NCI-H460 (cell line): Measurements from ENCODE around the gene HS6ST3. TPM values are rescaled to one million over a fixed set of nuclear protein-coding genes. Genes with fewer than 3 reads are reported as not detected.
"Not testable (repeated sequence)": the region's sequence is repeated elsewhere in the genome, so short reads cannot be mapped to it uniquely, and the experiment has no call there.

Experiments
- DNase-seq: peaks from one replicate; pipeline ENCODE4 v3.0.0-alpha.2; 2016; ENCODE audit warnings: low read depth; ENCODE audit errors: extremely low read depth
- total RNA-seq: library from RNA; depleted of rRNA; stranded (reverse); fragments of >200 nt; shearing (Covaris generic); gene quantifications from 2 replicates; pipeline ENCODE4 v1.2.3, GENCODE V29; 2014

HS6ST3 gene
- total RNA-seq, 1 experiment from 2014 or later = not detected

DNA sequence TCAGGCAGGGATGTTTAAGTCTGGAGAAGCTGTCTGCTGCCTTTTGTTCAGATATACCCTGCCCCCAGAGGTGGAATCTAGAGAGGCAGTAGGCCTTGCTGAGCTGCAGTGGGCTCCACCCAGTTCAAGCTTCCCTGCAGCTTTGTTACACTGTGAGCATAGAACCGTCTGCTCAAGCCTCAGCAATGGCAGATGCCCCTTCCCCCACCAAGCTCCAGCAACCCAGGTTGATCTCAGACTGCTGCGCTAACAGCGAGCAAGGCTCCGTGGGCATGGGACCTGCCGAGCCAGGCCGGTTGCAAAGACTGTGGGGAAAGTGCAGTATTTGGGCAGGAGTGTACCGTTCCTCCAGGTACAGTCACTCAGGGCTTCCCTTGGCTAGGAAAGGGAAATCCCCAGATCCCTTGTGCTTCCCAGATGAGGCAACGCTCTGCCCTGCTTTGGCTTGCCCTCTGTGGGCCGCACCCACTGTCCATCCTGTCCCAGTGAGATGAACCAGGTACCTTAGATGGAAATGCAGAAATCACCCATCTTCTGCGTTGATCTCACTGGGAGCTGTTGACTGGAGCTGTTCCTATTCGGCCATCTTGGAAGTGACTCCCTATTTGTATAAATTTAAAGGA, 434.6 kb downstream of the HS6ST3 start:
- DNase-seq = not testable (repeated sequence)

DNA sequence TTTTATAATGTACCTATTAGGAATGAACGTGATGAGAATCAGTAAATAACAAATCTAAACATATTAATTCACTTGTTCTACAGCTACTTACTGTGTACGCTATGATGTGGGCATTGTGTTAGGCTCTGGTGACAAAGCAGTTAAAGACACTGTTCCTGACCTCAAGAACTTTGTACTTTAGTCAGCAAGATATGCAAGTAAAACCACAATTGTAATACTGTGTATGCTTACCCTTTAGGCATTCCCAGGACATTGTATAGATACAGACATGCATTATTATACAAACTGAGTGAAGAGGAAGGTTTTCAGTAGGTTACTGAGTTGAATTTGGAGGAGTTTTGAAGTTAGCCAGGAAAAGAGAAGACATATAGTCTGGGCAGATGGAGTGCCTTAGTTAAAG, 435.8 kb downstream of the HS6ST3 start:
- no peak for DNase-seq

DNA sequence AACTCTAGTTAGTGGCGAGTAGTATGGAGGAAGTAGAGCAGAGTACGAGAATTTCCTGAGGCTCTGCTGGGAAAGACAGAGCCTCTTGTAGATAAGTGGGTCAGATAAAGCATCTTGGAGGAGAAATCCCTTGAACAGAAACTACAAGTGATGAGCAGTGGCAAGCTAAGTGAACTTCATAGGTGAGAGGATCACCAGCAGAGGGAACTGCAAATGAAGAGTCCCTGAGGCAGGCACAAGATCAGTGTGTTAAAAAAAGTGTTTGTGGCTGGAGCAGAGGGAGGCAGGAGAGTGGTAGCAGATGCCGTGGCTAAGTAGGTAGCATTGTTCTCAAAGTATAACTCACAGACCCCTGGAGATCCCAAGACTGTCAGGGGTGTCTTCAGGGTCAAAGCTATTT, 437.6 kb downstream of the HS6ST3 start:
- DNase-seq = no peak

DNA sequence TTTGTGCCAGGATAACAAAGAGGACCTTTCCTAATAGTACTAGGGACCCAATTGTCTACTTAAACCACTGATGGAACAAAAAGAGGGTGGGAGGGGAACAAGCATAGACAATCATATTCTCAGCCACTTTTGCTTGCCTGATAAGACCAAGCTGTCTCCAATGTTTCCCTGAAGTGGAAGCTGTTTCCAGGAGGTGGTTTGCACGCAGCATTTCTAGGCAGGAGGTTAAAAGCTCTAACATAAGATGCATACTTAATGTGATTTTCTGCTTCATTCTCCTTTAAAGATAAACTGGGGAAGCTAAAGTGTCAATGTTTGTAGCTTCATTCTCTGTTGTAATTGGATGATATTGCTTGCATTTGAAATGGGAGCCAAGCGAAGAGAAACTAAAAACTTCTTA, 442.9 kb downstream of the HS6ST3 start:
- no peak for DNase-seq

DNA sequence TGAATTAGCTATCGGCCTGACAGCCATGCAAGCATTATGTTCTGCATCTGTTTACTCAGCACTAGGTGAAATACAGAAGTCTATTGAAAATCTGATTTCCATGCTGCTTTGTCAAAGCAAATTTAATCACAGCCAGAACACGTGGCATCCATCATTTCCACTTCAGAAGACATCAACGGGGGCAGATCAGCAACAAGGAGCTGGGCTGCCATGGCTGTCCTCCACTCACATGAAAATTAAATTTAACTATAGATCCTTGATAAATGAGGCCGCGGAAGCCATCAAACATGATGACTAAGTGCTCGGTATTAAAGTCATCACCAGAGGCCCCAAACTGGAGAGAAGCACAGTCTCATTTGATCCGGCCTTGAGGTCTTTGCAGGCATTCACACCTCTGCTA, 443.5 kb downstream of the HS6ST3 start:
- no peak for DNase-seq

DNA sequence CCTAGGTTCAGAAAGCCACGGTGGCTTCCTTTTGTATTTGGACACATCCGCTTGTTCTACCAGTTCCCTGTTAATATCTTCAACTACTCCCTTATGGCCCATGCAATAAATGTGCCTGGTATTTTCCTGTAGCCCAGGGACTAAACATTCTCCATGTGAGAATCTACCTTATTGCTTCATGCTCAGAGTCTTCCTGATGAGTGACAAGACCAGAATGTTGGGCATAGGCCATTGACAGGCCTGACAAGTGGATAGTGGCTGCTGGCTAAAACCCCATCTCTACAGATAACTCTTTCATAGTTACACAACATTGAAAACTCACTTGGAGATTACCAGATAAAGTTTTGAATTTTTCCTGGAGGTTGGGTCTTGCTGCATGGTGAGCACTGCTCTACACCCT, 449.9 kb downstream of the HS6ST3 start:
- DNase-seq = no peak

DNA sequence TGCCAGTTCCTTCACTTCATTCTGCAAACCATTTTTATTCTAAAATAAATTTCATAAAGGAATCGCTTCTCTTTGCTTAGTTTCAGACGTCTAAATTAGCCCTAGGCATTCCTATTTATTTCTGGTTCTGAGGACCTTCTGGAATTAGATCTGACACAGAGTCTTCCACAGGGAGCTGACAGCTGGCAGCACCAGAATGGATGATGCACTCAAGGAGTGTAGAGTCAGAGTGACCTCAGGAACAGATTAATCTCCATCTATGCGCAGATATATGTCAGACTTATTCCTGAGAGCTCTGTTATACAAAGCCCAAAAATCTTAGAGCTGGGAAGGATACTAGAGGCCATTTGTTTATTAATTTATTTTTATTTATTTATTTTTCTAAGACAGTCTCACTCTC, 450.8 kb downstream of the HS6ST3 start:
- DNase-seq = no peak

DNA sequence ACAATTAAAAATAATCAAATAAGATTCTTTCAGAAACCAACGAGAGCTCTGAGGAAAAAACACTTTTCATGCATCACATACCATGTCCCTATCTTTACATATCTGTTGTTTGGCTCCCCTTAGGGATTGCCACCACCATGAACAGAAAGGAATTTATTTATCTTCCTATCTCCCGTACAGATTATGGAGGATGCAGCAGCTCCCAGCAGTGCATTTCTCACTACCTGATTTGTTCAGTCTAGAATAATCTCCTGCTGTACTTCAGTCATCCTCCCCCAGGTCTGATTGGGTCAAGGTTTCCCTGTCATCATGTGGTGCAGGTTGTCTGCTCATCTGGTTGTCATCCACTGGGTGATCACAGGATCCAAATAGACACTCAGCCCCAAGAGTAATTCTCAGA, 453.1 kb downstream of the HS6ST3 start:
- no peak for DNase-seq

DNA sequence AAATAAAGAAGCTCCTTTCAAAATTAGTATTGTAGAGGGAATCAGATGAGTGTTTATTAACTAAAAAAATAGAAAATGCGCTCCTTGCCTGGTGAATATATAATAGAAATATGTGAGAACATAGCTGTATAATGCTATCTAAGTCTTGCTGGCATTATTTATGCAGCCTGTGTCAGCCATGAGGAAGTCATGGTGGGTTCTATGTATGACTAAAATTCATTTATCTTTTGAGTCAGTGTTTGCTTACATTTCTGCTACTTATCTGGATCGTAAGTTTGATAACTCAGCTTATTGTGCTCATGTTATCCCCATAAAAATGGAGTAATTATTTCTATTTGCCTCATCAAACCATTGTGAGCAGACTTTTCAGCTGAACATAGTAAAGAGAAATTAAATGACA, 455.1 kb downstream of the HS6ST3 start:
- DNase-seq = no peak

DNA sequence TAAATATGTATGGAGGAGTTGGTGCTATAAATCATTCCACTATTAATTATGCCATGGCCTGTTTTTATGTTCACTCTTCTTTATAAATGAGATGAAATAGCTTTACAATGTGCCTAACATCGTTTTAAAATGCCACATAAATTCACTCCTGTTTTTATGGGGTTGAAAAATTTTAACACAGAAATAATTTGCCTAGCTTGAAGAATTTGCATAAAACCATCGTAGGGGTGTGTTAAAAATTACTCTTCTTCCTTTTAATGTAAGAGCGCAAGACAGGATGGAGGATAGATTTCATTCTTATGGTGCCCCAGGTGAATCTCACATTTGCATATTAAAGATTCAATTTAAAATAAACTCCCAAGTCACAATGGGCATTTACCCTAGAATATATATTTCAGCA, 456.6 kb downstream of the HS6ST3 start:
- DNase-seq = no peak

DNA sequence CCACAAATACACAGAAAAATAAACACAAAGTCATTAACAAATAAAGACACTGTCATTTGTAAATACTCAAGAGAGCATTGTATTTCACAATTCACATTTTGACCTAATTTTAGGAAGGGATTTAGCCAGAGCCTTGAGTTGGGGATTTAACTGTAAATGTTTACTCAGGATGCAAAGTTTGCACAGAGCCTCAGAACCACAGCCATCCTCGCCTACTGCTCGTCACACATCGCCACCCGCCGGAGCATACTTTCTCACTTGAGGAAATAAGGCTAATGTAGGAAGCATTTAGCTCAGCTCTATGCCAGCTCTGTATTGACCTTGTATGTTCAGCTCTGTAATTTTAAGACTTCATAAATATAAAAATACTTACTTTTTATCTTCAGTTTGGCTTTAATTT, 461.6 kb downstream of the HS6ST3 start:
- no peak for DNase-seq

DNA sequence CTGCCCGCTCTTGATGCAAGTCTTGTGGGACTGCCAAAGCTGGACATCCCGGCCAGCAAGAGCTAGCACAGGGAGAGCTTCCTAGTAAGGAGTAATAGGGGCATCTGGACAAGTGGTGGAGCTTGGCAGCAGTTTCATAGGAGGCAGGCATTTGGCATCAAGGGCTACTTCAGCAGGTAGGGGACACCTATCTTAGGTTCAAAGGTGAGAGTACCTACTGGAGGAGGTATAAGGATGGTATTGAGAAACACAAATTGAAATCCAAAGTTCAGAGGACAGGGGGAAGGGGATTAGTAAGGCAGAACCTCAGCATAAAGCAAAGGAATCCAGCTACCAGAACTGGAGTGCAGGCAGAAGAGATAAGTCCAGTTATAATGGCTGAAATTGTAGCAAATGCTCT, 462.7 kb downstream of the HS6ST3 start:
- DNase-seq = no peak

DNA sequence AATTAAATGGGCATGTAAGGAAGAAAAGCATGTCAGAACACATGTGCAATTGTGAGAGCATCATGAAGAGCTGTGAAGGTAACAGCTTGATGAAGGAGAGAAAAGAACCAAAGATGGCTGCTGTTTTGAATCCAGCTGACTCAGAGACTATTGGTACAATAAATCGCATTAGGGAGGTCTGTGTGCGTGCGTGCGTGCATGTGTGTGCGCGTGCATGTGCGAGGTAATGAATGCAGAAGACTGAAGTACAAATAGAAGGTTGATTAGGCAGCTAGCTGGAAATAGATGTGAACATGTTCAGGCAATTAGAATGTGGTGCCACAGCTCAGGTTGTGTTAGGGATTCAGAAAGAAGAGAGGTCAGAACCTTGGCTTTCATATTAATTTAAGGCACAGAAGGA, 463.9 kb downstream of the HS6ST3 start:
- DNase-seq = no peak

DNA sequence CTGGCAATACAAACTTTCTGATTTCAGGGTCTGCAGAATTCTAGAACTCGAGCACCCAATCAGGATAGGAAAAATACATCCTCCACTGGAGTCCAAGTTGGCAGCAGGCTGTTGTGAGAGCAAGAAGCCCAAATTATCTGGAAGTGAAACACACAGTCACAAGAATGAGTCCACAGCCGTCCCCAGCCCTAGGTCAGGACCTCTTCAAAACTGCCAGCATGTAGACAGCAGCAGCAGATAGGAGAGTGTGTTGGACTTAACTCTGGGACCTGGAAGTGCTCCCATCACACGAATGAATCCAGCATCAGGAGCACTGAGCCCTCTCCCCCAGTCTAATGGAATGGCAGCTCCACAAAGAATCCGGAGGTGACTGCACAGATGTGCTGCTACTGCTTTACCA, 483.7 kb downstream of the HS6ST3 start:
- no peak for DNase-seq

DNA sequence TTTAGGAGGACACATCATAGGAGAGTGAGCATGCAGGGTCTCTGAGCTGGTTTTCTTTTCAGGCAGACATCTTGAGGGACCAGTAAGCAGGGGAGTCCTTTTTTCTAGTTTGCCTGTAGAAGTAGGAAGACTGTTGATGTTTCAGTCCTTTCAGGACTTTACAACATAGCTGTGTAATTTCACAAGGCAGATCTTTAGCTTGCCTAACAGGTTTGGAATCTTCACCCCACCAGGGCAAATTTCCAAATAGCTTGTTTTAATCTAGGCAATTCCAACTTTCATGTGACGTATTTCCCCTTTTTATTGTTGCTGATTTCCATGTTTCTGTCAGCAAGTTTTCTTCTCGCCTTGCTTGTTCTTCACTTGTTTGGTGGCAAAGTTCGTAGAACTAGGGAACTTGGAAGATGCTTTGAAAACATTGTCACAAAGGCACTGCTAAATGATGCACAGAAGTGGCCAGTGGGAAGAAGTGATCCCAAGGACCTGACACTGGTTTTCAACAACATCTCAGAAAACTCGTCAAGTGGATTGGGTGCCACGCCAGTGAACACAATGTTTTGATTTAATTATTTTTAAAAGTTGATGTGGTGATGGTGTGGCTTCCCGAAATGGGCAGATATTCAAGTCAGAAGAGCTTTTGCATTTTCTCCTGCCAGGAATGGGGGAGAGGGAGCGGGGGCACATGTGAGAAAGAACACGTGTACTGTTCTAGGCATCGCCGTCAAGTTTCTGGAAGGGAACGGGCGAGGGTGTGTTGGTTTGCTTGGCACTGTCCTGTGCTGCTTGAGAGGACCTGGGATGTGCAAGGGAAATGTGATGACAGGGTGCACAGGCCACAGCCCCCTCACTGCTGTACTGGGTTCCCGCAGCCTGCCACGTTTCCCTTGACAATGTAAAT, 485.8 kb downstream of the HS6ST3 start:
- no peak for DNase-seq

DNA sequence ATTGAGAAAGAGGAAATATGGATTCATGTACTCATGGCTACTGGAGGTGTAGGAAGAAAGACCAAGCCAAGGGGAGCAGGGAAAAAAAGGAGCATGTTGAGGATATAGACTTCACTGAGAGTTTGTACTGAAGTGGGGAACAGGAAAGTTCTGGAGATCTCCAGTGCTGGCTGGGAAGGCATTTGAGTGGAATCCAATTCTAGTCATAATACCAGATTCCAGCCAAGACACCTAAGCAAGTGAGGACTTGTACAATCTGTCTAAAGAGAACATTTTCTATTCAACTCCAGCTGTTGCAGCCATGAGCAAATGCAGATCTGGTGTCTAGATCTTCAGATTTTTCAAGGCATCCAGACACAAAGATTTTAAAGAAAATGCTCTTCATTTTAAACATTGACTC, 491.8 kb downstream of the HS6ST3 start:
- no peak for DNase-seq

DNA sequence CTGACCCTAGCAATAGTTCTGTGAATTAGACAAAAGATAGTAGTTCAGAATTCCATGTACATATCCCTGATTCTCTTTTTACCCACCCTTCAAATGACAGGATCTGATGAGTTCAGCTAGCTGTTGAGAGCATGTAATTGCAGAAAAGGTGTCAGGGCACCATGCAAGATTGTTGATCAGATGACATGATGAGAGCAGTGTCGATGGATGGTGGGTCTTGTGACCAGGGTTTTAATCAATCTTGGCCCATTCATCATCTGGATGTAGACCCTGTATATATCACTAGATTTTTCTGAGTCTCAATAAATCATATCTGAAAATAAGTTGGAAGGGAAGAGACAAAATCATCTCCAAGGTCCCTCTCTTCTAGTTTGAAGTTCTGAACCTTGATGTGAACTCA, 525.3 kb downstream of the HS6ST3 start:
- no peak for DNase-seq

DNA sequence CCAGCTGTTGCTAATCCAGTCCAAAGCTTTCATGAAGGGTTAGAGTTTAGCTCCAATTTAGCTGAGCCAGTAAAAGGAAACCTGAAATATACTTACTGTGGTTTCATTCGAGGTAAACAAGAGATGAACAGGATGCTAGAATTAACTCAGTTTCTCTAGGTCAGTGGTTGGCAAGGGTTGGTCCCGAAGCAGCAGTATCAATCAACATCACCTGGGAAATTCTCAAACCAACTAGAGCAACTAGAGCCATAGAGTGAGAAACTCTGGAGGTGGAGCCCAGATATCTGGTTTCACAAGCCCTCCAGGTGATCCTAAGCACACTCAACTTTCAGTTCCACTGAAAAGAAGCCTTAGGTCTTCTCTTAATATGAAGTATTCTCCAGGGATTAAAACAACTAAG, 527.6 kb downstream of the HS6ST3 start:
- no peak for DNase-seq

DNA sequence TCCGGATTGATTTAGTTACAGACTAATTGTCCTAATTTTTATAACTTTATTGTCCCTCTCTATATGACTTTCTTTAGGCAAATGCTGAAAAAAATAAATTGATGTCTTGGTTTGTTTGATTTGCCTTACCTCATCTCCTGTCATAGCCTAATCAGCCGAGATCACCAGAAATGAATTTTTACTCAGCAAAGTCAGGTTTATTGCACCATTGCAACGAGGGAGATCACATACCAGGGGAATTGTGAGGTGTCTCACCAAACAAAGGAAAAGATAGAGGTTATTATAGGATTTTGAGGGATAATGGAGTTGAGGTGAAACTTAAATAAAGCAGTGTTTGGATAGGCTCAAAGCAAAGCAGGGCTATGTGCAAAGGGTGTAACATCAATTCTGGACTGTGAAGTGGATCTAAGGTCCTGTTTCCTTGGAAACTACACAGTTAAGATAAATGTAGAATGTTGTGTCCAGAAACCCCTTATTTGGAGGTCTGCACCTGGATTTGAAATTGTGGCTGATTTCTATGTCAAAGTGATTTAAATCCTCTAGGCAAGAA, 531.8 kb downstream of the HS6ST3 start:
- no peak for DNase-seq

DNA sequence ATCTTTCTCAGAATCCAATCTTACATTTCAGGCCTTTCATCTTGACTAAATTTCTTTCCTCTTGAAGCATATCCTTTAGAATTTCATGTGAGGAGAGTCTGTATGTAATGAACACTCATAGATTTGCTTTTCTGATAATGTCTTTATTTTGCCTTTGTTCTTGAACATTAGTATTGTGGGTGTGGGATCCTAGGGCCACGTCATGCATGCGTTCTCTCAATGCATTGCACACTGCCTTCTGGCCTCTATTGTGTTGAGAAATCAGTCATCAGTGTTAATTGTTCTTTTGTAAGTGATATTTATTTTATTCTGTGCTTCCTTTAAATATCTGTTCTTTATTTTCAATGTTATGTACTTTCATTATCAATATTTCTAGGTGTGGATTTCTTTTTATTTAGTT, 539.4 kb downstream of the HS6ST3 start:
- DNase-seq = no peak

DNA sequence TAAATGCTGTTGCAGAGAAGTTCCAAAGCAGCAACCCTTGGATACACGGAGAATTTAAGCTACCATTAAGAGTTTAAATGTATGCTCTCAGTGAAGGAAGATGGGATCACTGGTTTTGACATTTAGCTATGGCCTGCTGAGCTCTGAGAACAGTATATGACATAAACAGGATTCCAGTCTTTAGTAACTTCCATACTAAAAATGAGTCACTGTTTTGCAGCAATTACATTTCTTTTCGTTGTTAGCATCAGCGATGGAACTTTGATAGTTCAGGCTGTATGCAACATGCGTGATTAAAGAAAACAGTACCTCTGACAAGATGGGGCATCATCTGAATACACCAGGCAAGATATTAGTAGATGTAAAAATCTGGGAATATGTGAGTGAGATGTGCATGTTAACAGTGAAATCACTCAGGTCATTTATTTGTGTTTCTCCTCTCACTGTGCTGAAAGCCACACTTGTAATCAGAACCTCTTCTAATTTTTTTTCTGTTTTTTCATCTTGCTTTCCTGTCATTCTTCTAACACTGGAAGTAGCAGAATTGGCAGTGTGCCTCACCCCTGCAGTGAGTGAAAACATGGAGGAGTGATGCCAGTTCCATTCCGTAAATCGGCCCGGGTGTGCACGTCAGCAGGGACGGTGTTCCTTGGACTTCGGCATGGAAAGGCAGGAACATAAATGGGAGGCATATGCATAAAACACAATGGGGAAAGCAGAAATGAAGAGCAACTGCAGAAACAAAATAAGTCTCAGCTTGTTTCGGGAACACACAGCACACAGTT, 542.8 kb downstream of the HS6ST3 start:
- DNase-seq = no peak
